CD14-positive monocyte (primary cell): ENCODE measurements around the gene GNS. TPM values are rescaled to one million over a fixed set of nuclear protein-coding genes. Genes with fewer than 3 reads are reported as not detected.

Experiments used
- DNase-seq, 3 donors: peaks; one replicate each; pipeline ENCODE4 v3.0.0-alpha.2; 2011 to 2022
- H2AFZ ChIP-seq: 2 replicates; pipeline ENCODE4 v1.6.0; 2012; ENCODE audit warnings: mild to moderate bottlenecking, low read depth, low read length, inconsistent platforms; ENCODE audit not compliant: insufficient read depth, poor library complexity, severe bottlenecking
- H3K27ac ChIP-seq, 2 donors: 1 replicate in 1 of 2; 2 replicates in 1 of 2; pipeline ENCODE4 v1.5.1; 2012 to 2013; ENCODE audit warnings: low read length in 2 of 2, control low read depth in 1 of 2, inconsistent platforms in 1 of 2, low read depth in 1 of 2, mild to moderate bottlenecking in 1 of 2
- H3K27me3 ChIP-seq, 2 donors: one replicate each; pipeline versions ENCODE4 v1.6.0 to v1.6.1; 2011 to 2013; ENCODE audit warnings: low read length in 2 of 2; ENCODE audit not compliant: control insufficient read depth in 2 of 2, insufficient read depth in 2 of 2
- H3K36me3 ChIP-seq, 2 donors: replicated peaks in 1 of 2; 1 replicate in 1 of 2; 2 replicates in 1 of 2; pipeline versions ENCODE4 v1.5.1 to v1.6.1; 2012 to 2013; ENCODE audit warnings: low read length in 2 of 2, control low read depth in 1 of 2, inconsistent platforms in 1 of 2, mild to moderate bottlenecking in 1 of 2; ENCODE audit not compliant: insufficient read depth in 2 of 2, control insufficient read depth in 1 of 2
- H3K4me1 ChIP-seq, 2 donors: 1 replicate in 1 of 2; 2 replicates in 1 of 2; pipeline versions ENCODE4 v1.5.1 to v1.6.1; 2012 to 2013; ENCODE audit warnings: low read length in 2 of 2, control low read depth in 1 of 2, inconsistent platforms in 1 of 2, mild to moderate bottlenecking in 1 of 2, moderate library complexity in 1 of 2; ENCODE audit not compliant: insufficient read depth in 2 of 2, control insufficient read depth in 1 of 2
- H3K4me2 ChIP-seq: replicated peaks from 2 replicates; pipeline ENCODE3; 2012; ENCODE audit warnings: low read length, moderate library complexity, mild to moderate bottlenecking; ENCODE audit not compliant: poor library complexity, severe bottlenecking; ENCODE audit errors: extremely low read depth
- H3K4me3 ChIP-seq, 3 experiments: fragments of 200-600 bp in 1 of 3; sonication (generic) in 1 of 3; replicated peaks in 1 of 3; 1 replicate in 2 of 3; 2 replicates in 1 of 3; pipeline ENCODE4 v1.5.1; 2011 to 2013; ENCODE audit warnings: low read length in 3 of 3, mild to moderate bottlenecking in 3 of 3, control low read depth in 2 of 3, low read depth in 2 of 3, inconsistent platforms in 1 of 3, moderate library complexity in 1 of 3
- H3K79me2 ChIP-seq: 2 replicates; pipeline ENCODE4 v1.6.0; 2012; ENCODE audit warnings: mild to moderate bottlenecking, control low read depth, inconsistent platforms, low read length, moderate library complexity; ENCODE audit not compliant: insufficient read depth
- H3K9ac ChIP-seq: 2 replicates; pipeline ENCODE4 v1.6.0; 2017; ENCODE audit warnings: low read length, mild to moderate bottlenecking; ENCODE audit not compliant: insufficient read depth, poor library complexity, severe bottlenecking
- H3K9me3 ChIP-seq, 2 donors: replicated peaks in 1 of 2; 1 replicate in 1 of 2; 2 replicates in 1 of 2; pipeline versions ENCODE4 v1.5.1 to v1.6.1; 2012 to 2013; ENCODE audit warnings: low read length in 2 of 2, control low read depth in 1 of 2; ENCODE audit not compliant: control insufficient read depth in 1 of 2, insufficient read depth in 1 of 2
- H4K20me1 ChIP-seq: 2 replicates; pipeline ENCODE4 v1.6.0; 2012; ENCODE audit warnings: mild to moderate bottlenecking, low read length, control low read depth, moderate library complexity; ENCODE audit not compliant: insufficient read depth
- H3K27ac Mint-ChIP-seq, 7 donors: one replicate each; pipeline ENCODE4 v1.8.0; 2020; ENCODE audit warnings: mild to moderate bottlenecking in 7 of 7, mixed read lengths in 7 of 7, moderate library complexity in 6 of 7, inconsistent platforms in 2 of 7
- H3K27me3 Mint-ChIP-seq, 3 donors: one replicate each; pipeline ENCODE4 v1.8.0; 2021 to 2022; ENCODE audit warnings: low read depth in 3 of 3, mild to moderate bottlenecking in 3 of 3, mixed read lengths in 3 of 3, moderate library complexity in 3 of 3, inconsistent platforms in 1 of 3
- H3K36me3 Mint-ChIP-seq, 2 donors: one replicate each; pipeline ENCODE4 v1.8.0; 2020; ENCODE audit warnings: mixed read lengths in 2 of 2, inconsistent platforms in 1 of 2, mild to moderate bottlenecking in 1 of 2
- H3K4me1 Mint-ChIP-seq: one replicate; pipeline ENCODE4 v1.8.0; 2020; ENCODE audit warnings: mild to moderate bottlenecking, mixed read lengths
- H3K4me3 Mint-ChIP-seq, 2 donors: one replicate each; pipeline ENCODE4 v1.8.0; 2020; ENCODE audit warnings: mild to moderate bottlenecking in 2 of 2, mixed read lengths in 2 of 2, moderate library complexity in 1 of 2
- H3K9me3 Mint-ChIP-seq, 7 donors: one replicate each; pipeline ENCODE4 v1.8.0; 2020 to 2022; ENCODE audit warnings: mixed read lengths in 7 of 7, mild to moderate bottlenecking in 6 of 7, moderate library complexity in 6 of 7, inconsistent platforms in 2 of 7
- WGBS: methylation state at CpG from one replicate; pipeline ENCODE4 v1.1.5; 2013; ENCODE audit warnings: missing lambda C conversion rate; ENCODE audit not compliant: insufficient coverage; 5-methylcytosine and 5-hydroxymethylcytosine counted together
- intact Hi-C, 2 donors: fragments of 100-400 bp; cut with micrococcal nuclease; formaldehyde crosslinking; loops; one replicate each; pipeline versions ENCODE4 v1.15.0 to v1.15.1; 2023
- polyA plus RNA-seq, 3 donors: library from polyadenylated mRNA; depleted of rRNA in 1 of 3; unstranded in 2 of 3; stranded (reverse) in 1 of 3; fragments of 300-500 nt in 2 of 3; fragments of >200 nt in 1 of 3; fragmentation: Illumina TruSeq in 2 of 3; gene quantifications; 1 replicate in 2 of 3; 2 replicates in 1 of 3; pipeline ENCODE4 v1.2.3, GENCODE V29; 2012 to 2021
- TF ChIP-seq, protein P1 (sequence below): fragments of 200-600 bp; IDR thresholded peaks from one replicate; pipeline ENCODE4 v1.8.0; 2022; ENCODE audit warnings: antibody characterized with exemption, mild to moderate bottlenecking

The GNS gene
- polyA plus RNA-seq, 3 donors, result 103 to 274 (median 203) TPM

DNA sequence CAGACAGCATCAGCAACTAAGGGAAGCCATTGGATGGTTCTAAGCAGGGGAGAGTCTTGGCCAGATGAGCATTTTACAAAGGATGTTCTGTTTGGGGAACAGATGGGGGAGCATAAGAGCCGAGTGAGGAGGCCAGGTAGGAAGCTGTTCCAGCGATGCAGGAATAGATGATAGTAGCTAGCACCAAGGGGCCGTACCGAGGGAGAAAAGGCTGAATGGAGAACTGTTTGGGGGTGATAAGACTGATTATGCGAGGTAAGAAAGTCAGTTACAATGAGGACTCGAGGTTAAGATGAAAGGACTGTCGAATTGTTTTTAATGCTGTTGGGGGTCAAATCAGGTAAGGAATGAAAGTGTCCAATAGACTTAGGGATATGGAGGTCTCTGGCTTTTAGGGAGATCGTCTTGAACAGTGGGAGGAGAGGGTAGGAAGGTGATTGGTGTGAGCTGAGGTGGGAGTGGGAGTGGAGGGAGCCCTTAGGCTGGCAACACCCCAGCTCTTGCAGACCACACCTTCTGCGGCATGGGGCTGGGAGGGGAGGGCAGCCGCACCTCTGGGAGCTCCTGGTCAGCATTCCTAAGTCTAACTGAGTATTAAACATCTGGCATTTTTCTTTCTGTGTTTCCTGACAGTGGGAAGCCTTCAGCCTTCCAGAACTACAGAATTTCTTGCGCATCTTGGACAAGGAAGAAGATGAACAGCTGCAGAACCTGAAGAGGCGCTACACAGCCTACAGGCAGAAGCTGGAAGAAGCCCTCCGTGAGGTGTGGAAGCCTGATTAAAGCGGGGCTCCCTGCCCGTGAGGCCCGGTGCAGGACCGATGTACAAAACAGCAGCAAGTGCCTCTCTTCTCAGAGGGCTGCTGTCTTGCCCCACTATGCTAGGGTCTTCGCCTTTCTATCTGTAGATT is 64.8 kb downstream of the GNS start:
- peaks cover 7 to 16% of the 10 kb centered on the region in 2 donors for H3K4me1 ChIP-seq
- peaks cover 75% of the 10 kb centered on the region for H3K79me2 ChIP-seq
- H3K36me3 ChIP-seq, result peaks cover 67 to 92% of the 10 kb centered on the region in 2 donors
- Mint-ChIP-seq H3K9me3 (no peaks in the 10 kb centered on the region), H3K36me3 (peaks cover 63 to 84% of the 10 kb centered on the region in 2 donors), H3K4me3 (no peak overlapping the region), H3K27ac (peak overlapping the region in 5 of 7 donors; percentile 1 to 66 (median 20)), H3K27me3 (peaks cover 0 to 2% (median 0%) of the 10 kb centered on the region in 3 donors), H3K4me1 (peaks cover 13% of the 10 kb centered on the region)
- no peak overlapping the region for H3K4me3 ChIP-seq
- no peak overlapping the region for H3K9ac ChIP-seq
- intact Hi-C loops, result loop anchor here (5.0 kb wide), 3 partner anchors 67 to 142 kb away; partner anchors contain the start of gene RASSF3 (in 1 of the 2)
- no peaks in the 10 kb centered on the region for H3K9me3 ChIP-seq
- H2AFZ ChIP-seq, result no peak overlapping the region
- whole genome bisulfite sequencing, result 94% methylated on average over 16 of the region's 18 CpGs
- peaks cover 91% of the 10 kb centered on the region for H4K20me1 ChIP-seq
- TF ChIP-seq, protein P1, sequence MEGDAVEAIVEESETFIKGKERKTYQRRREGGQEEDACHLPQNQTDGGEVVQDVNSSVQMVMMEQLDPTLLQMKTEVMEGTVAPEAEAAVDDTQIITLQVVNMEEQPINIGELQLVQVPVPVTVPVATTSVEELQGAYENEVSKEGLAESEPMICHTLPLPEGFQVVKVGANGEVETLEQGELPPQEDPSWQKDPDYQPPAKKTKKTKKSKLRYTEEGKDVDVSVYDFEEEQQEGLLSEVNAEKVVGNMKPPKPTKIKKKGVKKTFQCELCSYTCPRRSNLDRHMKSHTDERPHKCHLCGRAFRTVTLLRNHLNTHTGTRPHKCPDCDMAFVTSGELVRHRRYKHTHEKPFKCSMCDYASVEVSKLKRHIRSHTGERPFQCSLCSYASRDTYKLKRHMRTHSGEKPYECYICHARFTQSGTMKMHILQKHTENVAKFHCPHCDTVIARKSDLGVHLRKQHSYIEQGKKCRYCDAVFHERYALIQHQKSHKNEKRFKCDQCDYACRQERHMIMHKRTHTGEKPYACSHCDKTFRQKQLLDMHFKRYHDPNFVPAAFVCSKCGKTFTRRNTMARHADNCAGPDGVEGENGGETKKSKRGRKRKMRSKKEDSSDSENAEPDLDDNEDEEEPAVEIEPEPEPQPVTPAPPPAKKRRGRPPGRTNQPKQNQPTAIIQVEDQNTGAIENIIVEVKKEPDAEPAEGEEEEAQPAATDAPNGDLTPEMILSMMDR, result no peak
- DNase-seq, result no peak
- H3K27ac ChIP-seq, result peak overlapping the region; percentile 1 to 55
- H3K27me3 ChIP-seq, result no peaks in the 10 kb centered on the region
- no peak overlapping the region for H3K4me2 ChIP-seq

DNA sequence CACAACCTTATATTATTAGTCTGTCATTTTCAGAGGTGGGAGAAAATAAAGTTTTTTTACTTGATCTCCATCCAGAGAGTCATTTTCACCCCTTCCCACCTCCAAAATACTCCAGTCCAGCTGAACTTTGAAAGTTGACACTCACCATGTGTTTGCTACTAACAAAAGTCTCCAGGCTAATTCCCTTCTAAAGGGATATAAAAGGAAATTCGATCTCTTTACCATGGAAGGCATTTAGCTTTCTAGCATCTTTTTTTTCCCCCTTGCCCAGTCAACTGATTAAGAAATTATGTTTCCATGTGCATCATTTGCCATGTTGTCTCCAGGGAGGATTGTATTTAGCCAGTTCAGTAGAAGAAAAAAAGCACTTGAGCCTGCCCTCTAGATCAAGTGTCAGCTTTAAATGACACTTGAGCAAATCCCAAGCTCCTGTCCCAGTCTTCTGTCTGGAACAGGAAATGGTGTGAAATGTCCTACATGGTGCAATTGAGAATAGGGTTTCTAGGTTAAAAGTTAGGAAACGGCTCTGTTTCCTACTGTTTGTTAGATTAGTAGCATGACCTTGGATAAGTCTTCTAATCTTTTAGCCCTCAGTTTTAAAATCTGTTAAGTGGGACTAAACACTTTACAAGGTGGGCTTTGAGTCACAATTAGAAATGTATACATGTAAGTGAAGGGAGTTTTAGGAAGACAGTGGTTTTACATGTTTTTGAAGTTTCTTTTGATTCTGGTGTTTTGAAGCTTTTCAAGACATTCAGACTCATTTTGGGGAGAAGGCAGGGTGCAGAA is 67.2 kb downstream of the GNS start:
- DNase-seq, result no peak
- Histone ChIP-seq H2AFZ (no peak overlapping the region), H3K4me1 (peaks cover 0 to 14% of the 10 kb centered on the region in 2 donors), H3K27me3 (no peaks in the 10 kb centered on the region), H3K4me2 (no peak overlapping the region), H3K27ac (peak overlapping the region in 1 of 2 donors; percentile 17), H3K4me3 (no peak overlapping the region), H4K20me1 (peaks cover 99% of the 10 kb centered on the region), H3K9me3 (no peaks in the 10 kb centered on the region), H3K9ac (no peak overlapping the region), H3K36me3 (peaks cover 81 to 95% of the 10 kb centered on the region in 2 donors), H3K79me2 (peaks cover 85% of the 10 kb centered on the region)
- Mint-ChIP-seq H3K27ac (peak overlapping the region in 5 of 7 donors; percentile 33 to 79 (median 58)), H3K4me3 (no peak overlapping the region), H3K36me3 (peaks cover 72 to 87% of the 10 kb centered on the region in 2 donors), H3K4me1 (peaks cover 17% of the 10 kb centered on the region), H3K27me3 (peaks cover 0 to 2% (median 0%) of the 10 kb centered on the region in 3 donors), H3K9me3 (no peaks in the 10 kb centered on the region)
- TF ChIP-seq, protein P1, result no peak
- no CpG with 5 or more reads among the region's 2 CpGs for WGBS
- intact Hi-C loops, result no loop called here
